Measurements from ENCODE around the gene SLC22A6.
"Not testable (repeated sequence)": the region's sequence is repeated elsewhere in the genome, so short reads cannot be mapped to it uniquely, and the experiment has no call there.

Gene SLC22A6

DNA sequence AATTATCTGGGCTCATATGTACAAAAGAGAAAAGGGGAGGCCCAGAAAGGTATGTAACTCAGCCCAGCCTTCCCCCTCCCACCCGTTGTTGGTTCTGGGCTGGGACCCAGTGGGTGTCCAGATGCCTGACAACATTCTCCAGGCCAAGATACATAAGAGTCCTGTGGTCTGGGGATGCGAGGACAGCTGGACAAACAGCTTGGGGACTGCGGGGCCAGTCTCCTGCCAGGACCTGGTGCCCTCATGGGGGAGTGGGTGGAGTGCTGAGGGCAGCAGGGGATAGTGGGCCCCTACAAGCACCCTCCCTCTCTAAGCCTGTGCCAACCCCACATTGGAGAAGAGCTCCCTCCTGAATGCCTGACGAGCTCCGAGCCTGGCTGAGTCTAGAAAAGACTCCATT is 3.5 kb upstream of the SLC22A6 start:
- no peak for DNase-seq (ENCODE audit: extremely low read depth in 1 of 2, low read depth in 1 of 2)

DNA sequence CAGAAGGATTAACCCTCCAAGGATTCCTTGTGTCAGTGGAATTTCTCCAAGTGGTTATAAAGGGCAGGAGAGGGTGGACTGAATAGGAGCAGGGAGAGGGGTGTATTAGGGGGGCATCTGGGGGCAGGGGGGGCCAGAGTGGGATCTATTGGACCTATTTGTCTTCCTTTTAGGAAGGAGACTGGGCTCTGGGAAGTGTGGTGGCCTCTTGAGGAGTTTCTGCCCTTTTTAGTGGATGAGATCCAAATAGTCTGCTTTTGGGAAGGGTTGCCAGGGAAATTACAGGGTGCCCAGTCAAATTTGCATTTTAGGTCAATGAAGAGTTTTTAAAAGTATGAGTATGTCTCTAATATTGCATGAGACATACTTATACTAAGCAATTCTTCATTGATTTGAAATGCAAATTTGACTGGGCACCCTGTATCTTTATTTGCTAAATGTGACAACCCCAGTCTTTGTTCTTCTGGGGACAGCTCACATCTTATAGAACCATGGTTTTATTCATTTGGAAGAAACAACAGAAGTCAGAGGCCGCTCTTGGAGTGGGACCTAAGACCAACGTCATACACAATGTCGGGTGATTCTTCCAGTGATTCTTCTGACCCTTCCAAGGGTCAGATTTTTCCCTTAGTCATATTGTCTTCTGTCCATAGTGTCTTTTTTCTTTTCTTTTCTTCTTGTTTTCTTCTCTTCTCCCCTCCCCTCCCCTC is 429 bp upstream of the SLC22A6 start:
- no peak for DNase-seq (ENCODE audit: extremely low read depth in 1 of 2, low read depth in 1 of 2)

DNA sequence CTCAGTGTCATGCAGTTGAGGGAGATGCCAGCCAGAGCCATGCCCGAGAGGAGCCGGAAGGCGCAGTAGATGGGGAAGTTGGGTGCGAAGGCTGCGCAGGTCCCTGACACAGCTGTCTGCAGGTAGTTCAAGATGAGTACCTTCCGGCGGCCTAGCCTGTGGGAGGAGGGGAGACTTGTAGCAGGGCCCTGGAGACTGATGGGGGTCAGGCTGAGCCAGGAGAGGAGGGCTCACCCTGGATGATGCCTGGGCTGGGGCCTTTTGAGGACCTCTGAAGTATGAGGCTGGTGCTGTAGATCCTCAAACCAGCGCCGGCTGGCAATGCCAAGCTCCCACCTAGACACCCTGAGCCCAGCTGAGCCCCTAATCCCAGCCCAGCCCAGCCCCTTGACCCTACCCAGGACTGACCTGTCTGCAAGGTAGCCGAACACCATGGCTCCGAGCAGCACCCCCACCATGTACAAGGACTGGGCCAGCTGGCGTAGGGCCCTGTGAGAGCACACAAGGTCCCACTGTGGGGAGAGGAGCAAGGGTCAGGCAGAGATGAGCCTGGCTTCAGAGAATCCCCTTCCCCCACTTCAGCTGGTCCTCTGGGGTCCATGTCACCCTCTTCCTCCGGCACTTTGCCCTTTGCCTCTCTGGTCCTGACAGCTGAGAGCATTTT is 1.1 kb downstream of the SLC22A6 start:
- no peak for DNase-seq (ENCODE audit: extremely low read depth in 1 of 2, low read depth in 1 of 2)

DNA sequence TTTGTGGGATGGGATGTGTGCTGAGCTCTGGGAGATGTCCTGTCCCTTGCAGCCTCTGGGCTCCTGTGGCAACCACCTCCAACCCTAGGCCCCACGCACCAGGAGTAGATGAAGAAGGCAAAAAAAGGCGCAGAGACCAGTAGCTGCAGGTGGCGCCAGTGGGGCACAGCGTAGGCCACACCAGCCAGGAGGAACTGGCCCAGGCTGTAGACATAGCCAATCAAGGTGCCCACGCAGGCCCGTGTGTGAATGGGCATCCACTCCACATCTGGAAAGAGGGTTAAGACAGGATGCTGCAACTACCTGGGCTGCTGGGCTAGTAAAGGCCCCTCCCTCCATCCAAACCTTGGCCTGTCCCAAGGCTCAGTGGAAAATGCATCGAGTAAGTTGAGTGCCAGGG is 3.0 kb downstream of the SLC22A6 start:
- no peak for DNase-seq (ENCODE audit: extremely low read depth in 1 of 2, low read depth in 1 of 2)

- DNase-seq (ENCODE audit: extremely low read depth in 1 of 2, low read depth in 1 of 2) = no peak
These were observed 4.5 kb downstream of the SLC22A6 start for GRCh38 chr11:62980133-62980760.

DNA sequence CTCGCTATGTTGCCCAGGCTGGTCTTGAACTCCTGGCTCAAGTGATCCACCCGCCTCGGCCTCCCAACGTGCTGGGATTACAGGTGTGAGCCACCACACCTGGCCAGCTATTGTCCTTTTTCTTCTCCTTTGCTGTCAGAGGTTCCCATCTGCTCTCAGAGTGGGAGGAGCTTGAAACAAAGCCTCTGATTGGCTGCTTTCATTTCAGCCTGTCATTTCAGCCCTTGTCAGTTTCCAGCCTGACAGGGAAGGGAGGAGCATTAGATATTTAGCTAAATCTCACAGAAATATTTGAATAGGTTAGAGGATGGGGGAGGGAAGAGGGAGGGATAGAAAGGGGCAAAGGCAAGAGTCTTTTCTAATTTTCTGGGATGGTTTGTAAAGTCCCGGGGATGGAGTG is 8.7 kb downstream of the SLC22A6 start:
- no peak for DNase-seq (ENCODE audit: extremely low read depth in 1 of 2, low read depth in 1 of 2)

DNA sequence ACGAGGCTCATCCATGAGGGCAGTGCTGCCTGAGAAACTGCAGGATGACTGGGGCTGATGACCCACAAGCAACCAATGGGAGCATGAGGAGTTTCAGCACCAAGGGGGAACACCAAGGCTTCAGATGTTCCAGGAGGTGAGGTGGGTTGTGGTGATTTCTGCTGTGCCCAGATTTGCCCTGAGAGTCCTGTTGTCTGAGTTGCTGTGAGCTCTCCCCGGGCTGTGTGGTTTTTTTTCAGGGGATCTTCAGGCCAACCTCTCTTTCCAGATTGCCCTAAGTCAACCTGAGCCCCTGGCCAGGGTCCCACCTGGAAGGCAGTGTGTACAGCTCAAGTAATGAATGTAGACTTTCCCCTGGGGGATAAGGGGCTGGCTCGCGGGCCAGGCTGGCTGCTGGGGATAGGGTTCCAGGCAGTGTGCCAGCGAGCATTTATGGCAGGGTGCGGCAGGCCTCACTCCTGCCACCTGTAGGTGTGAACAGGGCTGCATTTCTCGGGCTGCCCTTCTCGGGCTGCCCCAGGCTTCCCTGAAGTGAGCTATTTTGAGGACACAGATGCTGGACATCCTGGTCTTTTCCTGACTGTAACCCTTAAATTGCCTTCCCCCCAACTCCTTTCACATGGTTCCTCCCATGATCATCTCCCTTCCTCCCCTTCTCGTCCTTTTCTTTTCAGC is 9.8 kb downstream of the SLC22A6 start:
- no peak for DNase-seq (ENCODE audit: extremely low read depth in 1 of 2, low read depth in 1 of 2)

- DNase-seq (ENCODE audit: extremely low read depth in 1 of 2, low read depth in 1 of 2) = no peak
These were observed 19.2 kb downstream of the SLC22A6 start for GRCh38 chr11:62965574-62965973.

GRCh38 chr11:62962391-62962790 is 22.4 kb downstream of the SLC22A6 start:
- DNase-seq (ENCODE audit: extremely low read depth in 1 of 2, low read depth in 1 of 2) = no peak

GRCh38 chr11:62961017-62961570 is 23.7 kb downstream of the SLC22A6 start:
- DNase-seq (ENCODE audit: extremely low read depth in 1 of 2, low read depth in 1 of 2) = no peak

GRCh38 chr11:62959422-62959980 is 25.3 kb downstream of the SLC22A6 start:
- DNase-seq (ENCODE audit: extremely low read depth in 1 of 2, low read depth in 1 of 2) = no peak

- DNase-seq (ENCODE audit: extremely low read depth in 1 of 2, low read depth in 1 of 2) = no peak
These were observed 26.0 kb downstream of the SLC22A6 start for GRCh38 chr11:62958547-62959421.

- no peak for DNase-seq (ENCODE audit: extremely low read depth in 1 of 2, low read depth in 1 of 2)
These were observed 27.6 kb downstream of the SLC22A6 start for GRCh38 chr11:62957147-62957546.

- no peak for DNase-seq (ENCODE audit: extremely low read depth in 1 of 2, low read depth in 1 of 2)
These were observed 30.3 kb downstream of the SLC22A6 start for GRCh38 chr11:62954478-62954877.

DNA sequence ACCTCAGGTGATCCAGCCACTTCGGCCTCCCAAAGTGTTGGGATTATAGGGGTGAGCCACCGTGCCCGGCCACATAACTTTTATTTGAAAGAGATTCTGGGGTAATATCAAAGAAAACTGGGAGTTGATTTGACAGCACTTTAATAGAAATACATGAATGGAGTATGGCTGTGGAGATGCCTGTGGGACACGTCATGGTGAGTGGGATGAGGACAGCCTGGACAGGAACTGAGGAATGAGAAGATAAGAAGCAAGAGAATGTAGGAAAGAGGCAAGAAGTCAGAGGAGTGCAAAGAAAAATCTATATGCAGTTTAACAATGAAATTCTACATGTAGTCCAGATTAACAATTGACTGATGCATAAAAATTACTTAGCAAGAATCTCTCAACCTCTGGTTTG is 31.0 kb downstream of the SLC22A6 start:
- DNase-seq (ENCODE audit: extremely low read depth in 1 of 2, low read depth in 1 of 2) = no peak

- DNase-seq (ENCODE audit: extremely low read depth in 1 of 2, low read depth in 1 of 2) = no peak
These were observed 35.9 kb downstream of the SLC22A6 start for GRCh38 chr11:62948765-62949320.

DNA sequence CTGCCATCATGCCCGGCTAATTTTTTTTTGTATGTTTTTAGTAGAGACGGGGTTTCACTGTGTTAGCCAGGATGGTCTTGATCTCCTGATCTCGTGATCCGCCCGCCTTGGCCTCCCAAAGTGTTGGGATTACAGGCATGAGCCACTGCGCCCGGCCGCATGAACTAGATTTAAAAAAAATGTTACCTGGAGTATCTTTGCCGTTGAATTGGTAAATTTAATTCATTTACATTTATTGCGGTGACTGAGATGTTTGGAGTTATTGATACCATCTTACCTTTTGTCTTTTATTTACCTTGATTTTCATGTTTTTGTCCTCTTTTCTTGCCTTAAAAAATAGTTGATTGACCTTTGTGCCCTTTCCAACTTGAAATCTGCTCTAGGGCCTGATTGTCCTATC is 39.2 kb downstream of the SLC22A6 start:
- DNase-seq (ENCODE audit: extremely low read depth in 1 of 2, low read depth in 1 of 2) = not testable (repeated sequence)

DNA sequence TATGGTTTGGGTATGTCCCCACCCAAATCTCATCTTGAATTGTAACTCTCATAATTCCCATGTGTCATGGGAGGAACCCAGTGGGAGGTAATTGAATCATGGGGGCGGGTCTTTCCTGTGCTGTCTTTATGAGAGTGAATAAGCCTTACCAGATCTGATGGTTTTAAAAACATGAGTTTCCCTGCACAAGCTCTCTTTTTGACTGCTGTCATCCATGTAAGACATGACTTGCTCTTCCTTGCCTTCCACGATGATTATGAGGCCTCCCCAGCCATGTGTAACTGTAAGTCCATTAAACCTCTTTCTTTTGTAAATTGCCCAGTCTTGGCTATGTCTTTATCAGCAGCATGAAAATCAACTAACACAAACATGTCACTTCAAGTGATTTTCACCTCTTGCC is 47.2 kb downstream of the SLC22A6 start:
- not testable (repeated sequence) for DNase-seq (ENCODE audit: extremely low read depth in 1 of 2, low read depth in 1 of 2)

DNA sequence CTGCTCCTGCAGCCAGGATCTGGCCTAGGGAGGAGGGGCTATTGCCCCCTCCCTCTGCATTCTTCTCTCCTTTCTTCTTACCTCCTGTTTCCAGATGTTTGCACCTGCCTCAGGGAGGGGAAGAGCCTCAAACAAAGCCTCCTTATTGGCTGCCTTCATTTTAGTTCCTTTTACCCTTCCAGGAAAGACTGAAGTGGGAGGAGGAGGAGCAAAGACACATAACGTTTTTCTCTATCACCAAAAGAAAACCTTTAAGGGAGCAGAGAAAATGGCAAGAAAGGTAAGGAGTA is 50.3 kb downstream of the SLC22A6 start:
- no peak for DNase-seq (ENCODE audit: extremely low read depth in 1 of 2, low read depth in 1 of 2)

Data from stimulated activated CD8-positive, alpha-beta memory T cell treated with anti-CD3 and anti-CD28 coated beads, Interleukin-7, amount 100 ng/mL, for 48 hours (primary cell).